Karpas-422 (cell line): ENCODE data around the gene SPDYE3. TPM values are rescaled to one million over a fixed set of nuclear protein-coding genes. Genes with fewer than 3 reads are reported as not detected.
"Not testable (repeated sequence)": the region's sequence is repeated elsewhere in the genome, so short reads cannot be mapped to it uniquely, and the experiment has no call there.

Source experiments
- DNase-seq: peaks from one replicate; pipeline ENCODE4 v3.0.0-alpha.2; 2015
- H2AFZ ChIP-seq: fragments of 200-600 bp; sonication (generic); 2 replicates; pipeline ENCODE4 v1.6.1; 2014; ENCODE audit warnings: antibody characterized with exemption, low read length, mixed read lengths
- H3K27ac ChIP-seq: fragments of 200-600 bp; sonication (generic); 2 replicates; pipeline ENCODE4 v1.5.1; 2014; ENCODE audit warnings: mild to moderate bottlenecking, low read length, moderate library complexity
- H3K27me3 ChIP-seq: fragments of 200-600 bp; sonication (generic); 2 replicates; pipeline ENCODE4 v1.6.1; 2014; ENCODE audit warnings: low read length, mixed read lengths
- H3K36me3 ChIP-seq: fragments of 200-600 bp; sonication (generic); 2 replicates; pipeline ENCODE4 v1.6.1; 2014; ENCODE audit warnings: low read length, mixed read lengths; ENCODE audit not compliant: insufficient read depth
- H3K4me1 ChIP-seq: fragments of 200-600 bp; sonication (generic); 2 replicates; pipeline ENCODE4 v1.6.1; 2014; ENCODE audit warnings: mild to moderate bottlenecking, low read length, mixed read lengths
- H3K4me2 ChIP-seq: fragments of 200-600 bp; sonication (generic); 2 replicates; pipeline ENCODE4 v1.6.1; 2014; ENCODE audit warnings: low read length, low read depth, mild to moderate bottlenecking; ENCODE audit not compliant: poor library complexity, severe bottlenecking
- H3K4me3 ChIP-seq: fragments of 200-600 bp; sonication (generic); 2 replicates; pipeline ENCODE4 v1.5.1; 2014; ENCODE audit warnings: mild to moderate bottlenecking, antibody characterized with exemption, low read length, mixed read lengths
- H3K79me2 ChIP-seq: fragments of 200-600 bp; sonication (generic); 2 replicates; pipeline ENCODE4 v1.6.1; 2014; ENCODE audit warnings: mild to moderate bottlenecking, low read length, mixed read lengths
- H3K9ac ChIP-seq: fragments of 200-600 bp; sonication (generic); 2 replicates; pipeline ENCODE4 v1.6.0; 2014; ENCODE audit warnings: low read length
- H3K9me2 ChIP-seq: fragments of 200-600 bp; sonication (generic), shearing (Covaris generic); replicated peaks from 2 replicates; pipeline ENCODE4 v1.6.0; 2014; ENCODE audit warnings: mild to moderate bottlenecking, low read length, moderate library complexity; ENCODE audit not compliant: insufficient read depth
- H3K9me3 ChIP-seq: fragments of 300-700, 200-600 bp; sonication (generic); 2 replicates; pipeline ENCODE4 v1.6.1; 2014; ENCODE audit warnings: low read length, mixed read lengths
- H4K20me1 ChIP-seq: fragments of 200-600 bp; sonication (generic); 2 replicates; pipeline ENCODE4 v1.6.1; 2014; ENCODE audit warnings: mild to moderate bottlenecking, antibody characterized with exemption, low read length, low read depth; ENCODE audit not compliant: insufficient read depth
- total RNA-seq: library from RNA; depleted of rRNA; stranded (reverse); fragments of >200 nt; shearing (Covaris generic); gene quantifications from 2 replicates; pipeline ENCODE4 v1.2.3, GENCODE V29; 2014; ENCODE audit warnings: low replicate concordance

SPDYE3 gene
- total RNA-seq, 1 experiment from 2014 or later: not detected

DNA sequence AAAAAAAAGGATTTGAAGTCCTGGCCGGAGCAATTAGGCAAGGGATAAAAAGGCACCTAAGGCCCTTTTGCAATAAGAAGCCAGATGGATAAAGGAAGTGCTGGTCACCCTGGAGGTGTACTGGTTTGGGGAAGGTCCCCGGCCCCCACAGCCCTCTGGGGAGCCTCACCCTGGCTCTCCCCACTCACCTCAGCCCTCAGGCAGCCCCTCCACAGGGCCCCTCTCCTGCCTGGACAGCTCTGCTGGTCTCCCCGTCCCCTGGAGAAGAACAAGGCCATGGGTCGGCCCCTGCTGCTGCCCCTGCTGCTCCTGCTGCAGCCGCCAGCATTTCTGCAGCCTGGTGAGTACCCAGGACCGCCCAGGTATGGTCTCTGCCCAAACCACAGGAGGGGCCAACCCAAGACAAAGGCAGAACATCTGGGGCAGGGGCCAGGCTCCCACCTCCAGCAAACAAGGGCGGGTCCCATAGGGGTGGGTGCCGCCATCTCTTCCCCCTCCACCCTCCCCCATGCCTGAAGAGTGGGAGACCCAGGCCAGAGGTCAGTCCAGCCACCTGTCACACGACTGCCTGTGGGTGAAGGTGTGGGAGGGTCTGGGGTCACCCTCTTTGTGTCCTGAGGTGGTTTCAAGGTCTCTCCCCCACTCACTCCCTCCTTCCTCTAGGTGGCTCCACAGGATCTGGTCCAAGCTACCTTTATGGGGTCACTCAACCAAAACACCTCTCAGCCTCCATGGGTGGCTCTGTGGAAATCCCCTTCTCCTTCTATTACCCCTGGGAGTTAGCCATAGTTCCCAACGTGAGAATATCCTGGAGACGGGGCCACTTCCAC is 50.7 kb downstream of the SPDYE3 start, which contains the start of gene PILRB:
PILRB (plus strand) TSS at position 91 of the 830 bp plus-strand sequence; CDS start at position 277, 186 bp downstream.
- Histone ChIP-seq H3K27me3 (no peaks in the 10 kb centered on the region), H3K4me2 (no peak within 1 kb of the TSS), H3K9me3 (no peaks in the 10 kb centered on the region), H3K4me1 (no peaks in the 10 kb centered on the region), H3K9me2 (no peaks in the 10 kb centered on the region), H3K27ac (no peak within 1 kb of the TSS), H3K79me2 (no peaks in the 10 kb centered on the region), H3K9ac (no peak within 1 kb of the TSS), H3K4me3 (no peak within 1 kb of the TSS), H2AFZ (no peak within 1 kb of the TSS), H3K36me3 (peaks cover 33% of the 10 kb centered on the region), H4K20me1 (no peaks in the 10 kb centered on the region)
- DNase-seq: no peak

GRCh38 chr7:100358857-100359212 is 51.3 kb downstream of the SPDYE3 start:
- Histone ChIP-seq H3K36me3 (peaks cover 35% of the 10 kb centered on the region), H3K9me3 (no peaks in the 10 kb centered on the region), H3K27ac (no peak overlapping the region), H2AFZ (no peak overlapping the region), H3K4me1 (no peaks in the 10 kb centered on the region), H3K9ac (no peak overlapping the region), H3K27me3 (no peaks in the 10 kb centered on the region), H3K4me3 (no peak overlapping the region), H4K20me1 (no peaks in the 10 kb centered on the region), H3K79me2 (no peaks in the 10 kb centered on the region), H3K9me2 (no peaks in the 10 kb centered on the region), H3K4me2 (no peak overlapping the region)
- DNase-seq: no peak

DNA sequence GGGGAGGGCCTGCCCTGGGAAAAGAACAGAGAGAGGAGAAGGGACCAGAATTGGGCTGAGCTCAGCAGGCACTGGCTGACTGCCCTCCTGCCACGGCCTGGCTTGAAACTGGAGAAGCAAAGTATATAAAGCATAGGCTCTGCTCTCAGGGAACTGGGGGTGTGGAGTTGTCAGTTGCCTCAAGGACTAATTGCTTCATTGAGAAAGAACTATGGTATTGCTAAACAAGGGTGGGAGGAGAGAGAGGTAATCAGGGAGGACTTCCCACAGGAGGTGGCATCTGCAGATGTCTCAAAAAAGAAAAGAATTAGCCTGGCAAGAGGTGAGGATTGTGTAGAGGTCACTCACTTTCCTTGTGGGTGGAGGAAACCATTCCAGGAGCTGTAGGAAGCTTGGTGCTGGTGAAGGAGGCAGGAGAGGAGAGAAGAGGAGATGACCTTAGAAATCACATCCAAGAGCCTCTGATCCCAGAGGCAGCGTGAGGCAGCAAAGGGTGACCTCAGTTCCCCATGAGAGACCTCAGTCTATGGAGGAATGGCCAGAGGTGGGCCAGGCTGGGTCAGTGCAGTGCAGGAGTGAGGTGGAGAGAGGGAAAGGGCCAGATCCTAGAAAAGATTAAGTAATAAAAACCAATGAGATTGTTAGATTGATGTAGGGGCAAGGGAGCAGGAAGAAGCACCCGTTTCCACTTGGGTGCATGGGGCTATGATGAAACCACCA is 52.8 kb downstream of the SPDYE3 start:
- H3K4me1 ChIP-seq: peaks cover 2% of the 10 kb centered on the region
- no peak for DNase-seq
- H3K4me3 ChIP-seq: no peak overlapping the region
- no peaks in the 10 kb centered on the region for H3K9me3 ChIP-seq
- no peaks in the 10 kb centered on the region for H3K79me2 ChIP-seq
- H4K20me1 ChIP-seq: no peaks in the 10 kb centered on the region
- H3K27ac ChIP-seq: no peak overlapping the region
- H3K27me3 ChIP-seq: no peaks in the 10 kb centered on the region
- H3K9ac ChIP-seq: no peak overlapping the region
- peaks cover 33% of the 10 kb centered on the region for H3K36me3 ChIP-seq
- H3K4me2 ChIP-seq: no peak overlapping the region
- no peak overlapping the region for H2AFZ ChIP-seq
- H3K9me2 ChIP-seq: no peaks in the 10 kb centered on the region

DNA sequence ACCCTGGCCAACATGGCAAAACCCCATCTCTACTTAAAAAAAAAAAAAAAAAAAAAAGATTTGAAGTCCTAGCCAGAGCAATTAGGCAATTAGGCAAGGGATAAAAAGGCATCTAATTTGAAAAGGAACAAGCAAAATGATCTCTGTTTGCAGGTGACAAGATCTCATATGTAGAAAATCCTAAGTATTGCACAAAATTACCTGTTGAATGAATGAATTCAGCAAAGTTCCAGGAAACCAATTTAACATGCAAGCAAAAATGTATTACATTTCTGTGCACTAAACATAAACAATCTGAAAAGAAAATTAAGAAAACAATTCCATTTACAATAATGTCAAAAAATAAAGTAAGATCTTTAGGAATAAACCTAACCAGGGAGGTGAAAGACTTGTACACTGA is 55.6 kb downstream of the SPDYE3 start:
- Histone ChIP-seq H3K4me3 (no peak overlapping the region), H3K27me3 (no peaks in the 10 kb centered on the region), H3K27ac (no peak overlapping the region), H3K79me2 (no peaks in the 10 kb centered on the region), H3K4me2 (no peak overlapping the region), H3K4me1 (peaks cover 29% of the 10 kb centered on the region), H4K20me1 (no peaks in the 10 kb centered on the region), H3K9me3 (no peaks in the 10 kb centered on the region), H3K9me2 (no peaks in the 10 kb centered on the region), H3K36me3 (peaks cover 33% of the 10 kb centered on the region), H2AFZ (no peak overlapping the region), H3K9ac (no peak overlapping the region)
- no peak for DNase-seq

DNA sequence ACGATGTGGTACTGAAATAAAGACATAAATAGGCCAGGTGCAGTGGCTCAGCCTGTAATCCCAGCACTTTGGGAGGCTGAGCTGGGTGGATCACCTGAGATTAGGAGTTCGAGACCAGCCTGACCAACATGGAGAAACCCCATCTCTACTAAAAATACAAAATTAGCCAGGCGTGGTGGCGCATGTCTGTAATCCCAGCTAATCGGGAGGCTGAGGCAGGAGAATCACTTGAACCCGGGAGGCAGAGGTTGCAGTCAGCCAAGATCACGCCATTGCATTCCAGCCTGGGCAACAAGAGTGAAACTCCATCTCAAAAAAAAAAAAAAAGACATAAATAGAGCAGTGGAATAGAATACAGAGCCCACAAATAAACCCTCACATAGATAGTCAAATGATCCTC is 56.3 kb downstream of the SPDYE3 start:
- not testable (repeated sequence) for DNase-seq, H3K4me2 ChIP-seq, H2AFZ ChIP-seq, H3K27me3 ChIP-seq, H3K79me2 ChIP-seq, H3K9me3 ChIP-seq, H3K9ac ChIP-seq, H3K9me2 ChIP-seq, H4K20me1 ChIP-seq, H3K4me3 ChIP-seq, H3K27ac ChIP-seq
- Histone ChIP-seq H3K4me1 (peaks cover 36% of the 10 kb centered on the region), H3K36me3 (peaks cover 32% of the 10 kb centered on the region)

DNA sequence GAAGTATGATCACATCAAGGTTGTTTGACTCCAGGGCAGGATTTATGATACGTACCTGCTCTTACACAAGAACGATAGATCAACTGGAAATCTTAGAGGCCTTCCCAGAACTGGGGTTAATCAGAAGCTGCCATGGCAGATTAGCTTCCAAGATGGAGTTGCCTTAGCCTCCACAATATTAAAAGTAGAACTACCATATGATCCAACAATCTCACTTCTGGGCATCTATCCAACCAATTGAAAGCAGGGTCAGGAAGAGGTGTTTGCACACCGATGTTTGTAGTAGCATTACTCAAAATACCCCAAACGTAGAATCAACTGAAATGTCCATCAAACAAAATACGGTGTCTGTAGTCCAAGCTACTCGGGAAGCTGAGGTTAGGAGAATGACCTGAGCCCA is 57.0 kb downstream of the SPDYE3 start:
- H3K27me3 ChIP-seq: no peaks in the 10 kb centered on the region
- H3K79me2 ChIP-seq: no peaks in the 10 kb centered on the region
- H3K4me3 ChIP-seq: no peak overlapping the region
- no peaks in the 10 kb centered on the region for H3K9me3 ChIP-seq
- H3K9ac ChIP-seq: no peak overlapping the region
- H3K4me2 ChIP-seq: no peak overlapping the region
- peaks cover 27% of the 10 kb centered on the region for H3K36me3 ChIP-seq
- H3K4me1 ChIP-seq: peaks cover 43% of the 10 kb centered on the region
- no peak for DNase-seq
- H3K9me2 ChIP-seq: no peaks in the 10 kb centered on the region
- H4K20me1 ChIP-seq: no peaks in the 10 kb centered on the region
- H3K27ac ChIP-seq: no peak overlapping the region
- H2AFZ ChIP-seq: no peak overlapping the region

- H2AFZ ChIP-seq, DNase-seq, H3K9me2 ChIP-seq, H3K9me3 ChIP-seq, H3K4me2 ChIP-seq, H3K79me2 ChIP-seq, H3K27me3 ChIP-seq, H3K4me3 ChIP-seq, H4K20me1 ChIP-seq: not testable (repeated sequence)
- H3K27ac ChIP-seq: peak overlapping the region; percentile 96
- 0 out of 2 replicates have a peak overlapping the region, but pooled peaks have one; percentile 21 for H3K9ac ChIP-seq
- H3K4me1 ChIP-seq: peaks cover 53% of the 10 kb centered on the region
- peaks cover 19% of the 10 kb centered on the region; the same call in 1 of the 2 replicates for H3K36me3 ChIP-seq
These were observed 58.5 kb downstream of the SPDYE3 start for GRCh38 chr7:100365998-100366367.

- H4K20me1 ChIP-seq: no peaks in the 10 kb centered on the region
- peaks cover 53% of the 10 kb centered on the region for H3K4me1 ChIP-seq
- H3K27me3 ChIP-seq: no peaks in the 10 kb centered on the region
- H3K79me2 ChIP-seq: no peaks in the 10 kb centered on the region
- peak overlapping the region; percentile 24 for H3K9ac ChIP-seq
- DNase-seq: no peak
- H2AFZ ChIP-seq: no peak overlapping the region
- no peaks in the 10 kb centered on the region for H3K9me3 ChIP-seq
- H3K36me3 ChIP-seq: peaks cover 12% of the 10 kb centered on the region; the same call in 1 of the 2 replicates
- H3K4me3 ChIP-seq: no peak overlapping the region
- H3K9me2 ChIP-seq: no peaks in the 10 kb centered on the region
- H3K27ac ChIP-seq: peak overlapping the region; percentile 96
- no peak overlapping the region for H3K4me2 ChIP-seq
These were observed 59.1 kb downstream of the SPDYE3 start for GRCh38 chr7:100366411-100367250.
